Activated CD4-positive, alpha-beta T cell treated with anti-CD3 and anti-CD28 coated beads, Interleukin-2, amount 50 U/mL, for 4 hours (primary cell): ENCODE results near the gene TMEM131L.
"Not testable (repeated sequence)": the region's sequence is repeated elsewhere in the genome, so short reads cannot be mapped to it uniquely, and the experiment has no call there.

Source experiments
- DNase-seq, 2 experiments: peaks; one replicate each; pipeline ENCODE4 v3.0.0-alpha.2; 2020

TMEM131L gene

GRCh38 chr4:153661215-153661822 is 195.2 kb downstream of the TMEM131L start:
- no peak for DNase-seq

- DNase-seq: no peak
These were observed 195.7 kb downstream of the TMEM131L start for GRCh38 chr4:153661908-153662307.

- DNase-seq: no peak
These were observed 197.5 kb downstream of the TMEM131L start for GRCh38 chr4:153663667-153664066.

- DNase-seq: not testable (repeated sequence)
These were observed 200.3 kb downstream of the TMEM131L start for GRCh38 chr4:153666505-153666904.

GRCh38 chr4:153668647-153669046 is 202.5 kb downstream of the TMEM131L start:
- DNase-seq: no peak

- no peak for DNase-seq
These were observed 203.7 kb downstream of the TMEM131L start for GRCh38 chr4:153669838-153670237.

- DNase-seq: no peak
These were observed 210.3 kb downstream of the TMEM131L start for GRCh38 chr4:153676486-153676885.

GRCh38 chr4:153676984-153677383 is 210.8 kb downstream of the TMEM131L start:
- DNase-seq: no peak

- DNase-seq: no peak
These were observed 213.3 kb downstream of the TMEM131L start for GRCh38 chr4:153679486-153679885.

GRCh38 chr4:153683763-153684181 is 217.6 kb downstream of the TMEM131L start:
- no peak for DNase-seq

GRCh38 chr4:153684182-153684970 is 218.2 kb downstream of the TMEM131L start, which contains the start of gene TLR2:
TSS of gene TLR2 (plus strand) at chr4:153684280. CDS start at chr4:153702908, 18,628 bp downstream.
- peak; percentile 67 to 73 for DNase-seq

- no peak for DNase-seq
These were observed 218.8 kb downstream of the TMEM131L start for GRCh38 chr4:153684971-153685371.
